ENCODE measurements around the gene RORC.
A peak's percentile ranks its signal among the peaks of the same experiment; 100 is the strongest.

Gene RORC

GRCh38 chr1:151847867-151848596 lies 16.4 kb upstream of the RORC start:
- no peak for DNase-seq

GRCh38 chr1:151846686-151847237 lies 15.2 kb upstream of the RORC start:
- peak; percentile 4 for DNase-seq

- peak; percentile 3 for DNase-seq
Measured at GRCh38 chr1:151846062-151846568, 14.5 kb upstream of the RORC start.

- no peak for DNase-seq
Measured at GRCh38 chr1:151843398-151843797, 11.8 kb upstream of the RORC start.

GRCh38 chr1:151841141-151841540 lies 9.5 kb upstream of the RORC start:
- DNase-seq, result no peak

GRCh38 chr1:151840421-151840820 lies 8.8 kb upstream of the RORC start:
- DNase-seq, result no peak

- DNase-seq, result peak; percentile 74
Measured at GRCh38 chr1:151839457-151840403, 8.1 kb upstream of the RORC start, which contains the start of gene C2CD4D. C2CD4D (minus strand) TSS chr1:151839820; CDS start chr1:151838989, 831 bp downstream.

- DNase-seq, result no peak
Measured at GRCh38 chr1:151839082-151839412, 7.4 kb upstream of the RORC start.

GRCh38 chr1:151838222-151839081 lies 6.8 kb upstream of the RORC start:
- no peak for DNase-seq

- no peak for DNase-seq
Measured at GRCh38 chr1:151837884-151838221, 6.3 kb upstream of the RORC start.

GRCh38 chr1:151837197-151837596 lies 5.6 kb upstream of the RORC start:
- DNase-seq, result no peak

GRCh38 chr1:151835596-151835995 lies 4.0 kb upstream of the RORC start:
- DNase-seq, result no peak

GRCh38 chr1:151834239-151834638 lies 2.6 kb upstream of the RORC start:
- no peak for DNase-seq

GRCh38 chr1:151833172-151833900 lies 1.7 kb upstream of the RORC start:
- no peak for DNase-seq

GRCh38 chr1:151832318-151832980 lies 847 bp upstream of the RORC start:
- peak; percentile 50 for DNase-seq

- no peak for DNase-seq
Measured at GRCh38 chr1:151831256-151831591, 378 bp downstream of the RORC start.

- DNase-seq, result no peak
Measured at GRCh38 chr1:151830055-151830454, 1.5 kb downstream of the RORC start.

GRCh38 chr1:151829352-151830046 lies 2.1 kb downstream of the RORC start:
- DNase-seq, result no peak

GRCh38 chr1:151828921-151829320 lies 2.7 kb downstream of the RORC start:
- peak; percentile 50 for DNase-seq

GRCh38 chr1:151827853-151828252 lies 3.7 kb downstream of the RORC start:
- DNase-seq, result no peak
